GM12864 (cell line): ENCODE data around the gene YDJC.
A peak's percentile ranks its signal among the peaks of the same experiment; 100 is the strongest.

ENCODE experiments used
- DNase-seq: peaks from one replicate; pipeline ENCODE4 v3.0.0-alpha.2; 2011; ENCODE audit warnings: low read depth
- H3K4me3 ChIP-seq: 2 replicates; pipeline ENCODE4 v1.5.1; 2011; ENCODE audit warnings: mild to moderate bottlenecking, low read depth, low read length, control low read depth
- TF ChIP-seq, protein P1 (sequence below): IDR thresholded peaks from 2 replicates; pipeline ENCODE4 v1.5.1; 2011; ENCODE audit warnings: low read depth, mild to moderate bottlenecking, moderate library complexity, low read length, control low read depth, inconsistent platforms; ENCODE audit errors: missing control alignments

The YDJC gene

DNA sequence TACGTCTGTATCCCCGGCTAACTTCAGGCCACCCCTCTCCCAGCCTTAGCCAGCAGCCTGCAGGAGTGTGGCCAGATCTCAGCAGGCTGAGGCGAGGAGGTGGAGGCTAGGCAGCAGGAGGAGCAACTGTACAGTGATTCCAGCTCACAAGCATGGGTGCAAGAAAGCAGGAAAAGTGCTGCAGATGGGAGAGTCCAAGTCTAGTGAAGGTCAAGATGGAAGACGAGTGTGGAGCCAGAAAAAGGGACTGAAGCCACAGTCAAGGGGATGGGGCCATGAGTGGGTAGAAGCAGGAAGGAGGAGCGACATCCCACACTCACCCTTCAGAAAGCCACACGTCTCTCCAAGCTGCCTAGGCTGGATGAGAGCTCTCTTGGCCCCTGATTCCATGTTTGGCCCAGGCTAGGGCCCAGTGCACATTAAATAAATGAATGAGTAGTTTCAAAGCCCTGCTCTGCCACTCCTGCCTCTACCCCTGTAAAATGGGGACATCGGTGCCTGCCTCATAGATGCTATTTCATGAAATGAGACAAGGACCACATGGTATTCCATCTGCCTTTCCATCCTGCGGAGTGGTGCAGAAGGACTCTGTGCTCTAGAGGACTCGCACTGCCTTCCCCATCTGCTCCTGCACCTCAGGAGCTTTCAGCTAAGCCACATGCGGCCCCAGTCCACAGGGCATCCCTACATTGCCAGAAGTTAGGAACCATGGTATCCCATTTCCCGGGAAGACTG is 2.9 kb downstream of the YDJC start:
- H3K4me3 ChIP-seq, result no peak overlapping the region
- DNase-seq, result no peak
- TF ChIP-seq, protein P1, sequence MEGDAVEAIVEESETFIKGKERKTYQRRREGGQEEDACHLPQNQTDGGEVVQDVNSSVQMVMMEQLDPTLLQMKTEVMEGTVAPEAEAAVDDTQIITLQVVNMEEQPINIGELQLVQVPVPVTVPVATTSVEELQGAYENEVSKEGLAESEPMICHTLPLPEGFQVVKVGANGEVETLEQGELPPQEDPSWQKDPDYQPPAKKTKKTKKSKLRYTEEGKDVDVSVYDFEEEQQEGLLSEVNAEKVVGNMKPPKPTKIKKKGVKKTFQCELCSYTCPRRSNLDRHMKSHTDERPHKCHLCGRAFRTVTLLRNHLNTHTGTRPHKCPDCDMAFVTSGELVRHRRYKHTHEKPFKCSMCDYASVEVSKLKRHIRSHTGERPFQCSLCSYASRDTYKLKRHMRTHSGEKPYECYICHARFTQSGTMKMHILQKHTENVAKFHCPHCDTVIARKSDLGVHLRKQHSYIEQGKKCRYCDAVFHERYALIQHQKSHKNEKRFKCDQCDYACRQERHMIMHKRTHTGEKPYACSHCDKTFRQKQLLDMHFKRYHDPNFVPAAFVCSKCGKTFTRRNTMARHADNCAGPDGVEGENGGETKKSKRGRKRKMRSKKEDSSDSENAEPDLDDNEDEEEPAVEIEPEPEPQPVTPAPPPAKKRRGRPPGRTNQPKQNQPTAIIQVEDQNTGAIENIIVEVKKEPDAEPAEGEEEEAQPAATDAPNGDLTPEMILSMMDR, result no peak

DNA sequence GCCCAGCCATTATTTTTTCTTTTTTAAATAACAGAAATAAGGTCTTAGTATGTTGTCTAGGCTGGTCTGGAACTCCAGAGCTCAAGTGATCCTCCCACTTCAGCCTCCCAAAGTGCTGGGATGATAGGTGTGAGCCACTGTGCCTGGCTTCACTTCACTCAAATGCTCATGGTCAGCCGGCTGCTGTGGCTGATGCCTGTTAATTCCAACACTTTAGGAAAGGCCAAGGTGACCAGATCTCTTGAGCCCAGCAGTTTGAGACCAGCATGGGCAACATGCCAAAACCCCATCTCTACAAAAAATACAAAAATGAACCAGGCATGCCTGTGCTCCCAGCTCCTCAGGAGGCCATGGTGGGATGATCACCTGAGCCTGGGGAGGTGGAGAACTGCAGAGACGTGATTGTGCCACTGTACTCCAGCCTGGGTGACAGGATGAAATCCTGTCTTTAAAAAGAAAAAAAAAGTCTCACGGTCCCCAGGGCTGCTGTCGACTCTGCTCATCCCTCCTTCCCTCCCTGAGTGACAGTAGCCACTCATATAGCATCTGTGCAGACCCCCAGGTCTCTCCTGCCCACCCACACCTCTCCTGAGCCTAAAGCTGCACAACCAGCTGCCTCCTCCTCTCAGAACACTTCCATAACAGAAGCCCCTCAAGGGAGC is 3.6 kb downstream of the YDJC start:
- TF ChIP-seq, protein P1, result no peak
- H3K4me3 ChIP-seq, result no peak overlapping the region

GRCh38 chr22:21624880-21625791 is 4.7 kb downstream of the YDJC start:
- TF ChIP-seq, protein P1, result no peak
- DNase-seq, result no peak
- no peak overlapping the region for H3K4me3 ChIP-seq

More for the DNA sequence above, 3.6 kb downstream of the YDJC start:
- no peak for DNase-seq

- H3K4me3 ChIP-seq, result no peak overlapping the region
- TF ChIP-seq, protein P1, result peak; percentile 56
- DNase-seq, result no peak
Observed at GRCh38 chr22:21624120-21624879, 5.5 kb downstream of the YDJC start.

- H3K4me3 ChIP-seq, result no peak overlapping the region
- TF ChIP-seq, protein P1, result no peak
- no peak for DNase-seq
Observed at GRCh38 chr22:21623648-21623970, 6.2 kb downstream of the YDJC start.

DNA sequence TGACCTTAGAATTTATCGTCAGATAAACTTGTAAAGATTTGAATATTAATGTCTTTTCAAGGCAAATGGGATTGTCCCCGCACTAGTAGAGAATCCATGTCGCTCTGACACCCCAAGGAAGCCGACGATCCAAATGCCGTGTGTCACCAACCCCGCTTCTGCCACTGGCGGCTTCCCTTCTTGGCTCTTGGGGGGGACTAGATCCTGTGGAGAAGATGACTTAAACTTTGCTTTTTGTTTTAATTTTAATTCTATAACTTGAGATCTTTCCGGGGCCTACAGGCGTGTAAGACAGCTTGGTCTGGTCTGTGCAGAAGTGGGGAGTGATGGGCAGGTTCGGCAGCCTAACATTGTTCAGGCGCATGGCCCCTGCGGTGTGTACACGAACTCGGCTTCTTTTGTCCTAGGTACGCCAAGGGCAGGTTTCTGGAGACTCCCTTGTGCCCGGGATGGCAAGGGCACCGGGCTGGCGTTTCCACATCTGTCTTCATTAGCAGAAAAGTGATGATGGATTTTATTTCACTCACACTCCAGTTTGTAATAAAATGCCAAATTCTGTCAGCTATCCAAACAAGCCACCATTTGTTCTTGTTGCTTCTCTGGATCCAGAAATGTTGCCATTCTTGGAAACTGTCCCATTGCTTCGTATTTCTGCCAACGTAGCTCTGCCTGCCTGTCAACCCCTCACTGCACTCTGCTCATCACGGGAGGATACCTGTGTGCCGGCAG is 6.7 kb downstream of the YDJC start:
- TF ChIP-seq, protein P1, result no peak
- DNase-seq, result no peak

More for the DNA sequence above, 6.7 kb downstream of the YDJC start:
- no peak overlapping the region for H3K4me3 ChIP-seq
